22Rv1 (cell line): ENCODE data around the gene HOXB13.

ENCODE experiments used
- CTCF ChIP-seq: fragments of 450-650 bp; IDR thresholded peaks from 2 replicates; pipeline ENCODE4 v1.5.1; 2017; ENCODE audit warnings: mild to moderate bottlenecking
- ZFX ChIP-seq: fragments of 450-650 bp; IDR thresholded peaks from 2 replicates; pipeline ENCODE4 v1.6.1; 2017; ENCODE audit warnings: antibody characterized with exemption, borderline replicate concordance

GRCh38 chr17:48749621-48750553, 21.3 kb upstream of the HOXB13 start:
- TF ChIP-seq CTCF (no peak), ZFX (no peak)
